Retinal pigment epithelial cell (primary cell): ENCODE results near the gene ATF5.
A peak's percentile ranks its signal among the peaks of the same experiment; 100 is the strongest.
"Not testable (repeated sequence)": the region's sequence is repeated elsewhere in the genome, so short reads cannot be mapped to it uniquely, and the experiment has no call there.

Source experiments
- DNase-seq: peaks from one replicate; pipeline ENCODE4 v3.0.0-alpha.2; 2010; ENCODE audit warnings: low read depth
- H3K4me3 ChIP-seq: 2 replicates; pipeline ENCODE4 v1.5.1; 2011; ENCODE audit warnings: mild to moderate bottlenecking, low read length, control low read depth, moderate library complexity
- CTCF ChIP-seq: conservative IDR thresholded peaks from 2 replicates; pipeline ENCODE4 v1.5.1; 2011; ENCODE audit warnings: low read depth, low read length, control low read depth, inconsistent platforms

The ATF5 gene

DNA sequence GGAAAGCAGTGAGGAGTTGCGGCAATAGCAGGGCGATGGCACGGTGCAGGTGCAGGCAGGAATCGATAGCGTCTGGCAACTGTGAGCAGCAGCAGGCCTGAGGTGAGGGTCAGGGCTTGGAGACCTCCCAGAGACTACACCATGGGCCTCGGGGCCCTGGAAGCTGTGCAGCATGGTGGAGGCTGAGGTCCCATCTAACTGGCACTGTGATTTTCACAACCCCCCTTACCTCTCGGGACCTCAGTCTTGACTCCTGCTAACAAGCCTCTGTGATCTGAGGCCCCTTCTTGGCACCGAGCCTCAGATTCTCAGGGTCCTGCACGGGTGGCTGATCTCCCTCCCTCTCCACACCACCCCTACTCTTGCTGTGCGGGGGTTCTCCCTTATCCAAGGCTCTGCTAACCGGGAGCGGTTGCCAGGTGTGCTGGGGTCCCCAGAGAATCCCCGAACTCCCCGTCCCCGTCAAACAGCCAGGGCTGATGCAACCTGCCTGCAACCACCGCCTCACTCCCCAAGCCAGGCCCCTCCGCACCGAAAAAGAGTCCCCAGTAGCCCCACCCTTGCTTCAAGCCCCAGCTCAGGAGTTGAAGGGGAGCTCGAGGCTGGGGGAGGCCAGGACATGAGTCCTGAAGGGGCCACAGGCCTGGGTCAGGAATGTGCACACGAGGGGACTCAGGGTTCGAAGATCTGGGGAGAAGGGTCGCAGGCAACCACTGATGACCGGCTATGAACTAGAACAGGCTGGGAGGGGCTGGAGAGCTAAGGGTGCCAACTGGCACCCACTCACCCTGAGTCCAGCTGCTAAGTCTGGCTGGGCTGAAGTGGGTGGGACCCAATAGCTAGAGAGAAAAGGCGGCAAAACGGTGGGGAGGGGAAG lies 4.8 kb upstream of the ATF5 start:
- DNase-seq = no peak
- no peak overlapping the region for H3K4me3 ChIP-seq
- no peak for TF ChIP-seq CTCF

- not testable (repeated sequence) for DNase-seq, H3K4me3 ChIP-seq
Measured at GRCh38 chr19:49924881-49925210, 4.2 kb upstream of the ATF5 start.

DNA sequence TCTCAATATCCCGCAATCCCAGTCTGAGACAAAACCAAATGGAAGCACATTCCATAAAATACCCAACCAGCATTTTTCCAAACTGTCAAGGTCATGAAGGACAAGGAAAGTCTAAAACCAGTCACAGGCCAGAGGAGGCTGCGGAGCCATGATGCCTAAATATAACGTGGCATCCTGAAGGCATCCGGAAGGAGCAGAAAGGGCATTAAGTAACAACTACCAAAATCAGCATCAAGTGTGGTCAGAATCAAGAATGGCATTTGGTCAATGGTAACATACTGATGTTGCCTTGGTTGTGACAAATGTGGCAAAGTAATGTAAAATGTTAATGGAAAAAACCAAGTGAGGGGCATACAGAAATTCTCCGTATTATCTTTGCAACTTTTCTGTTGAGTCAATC lies 3.5 kb upstream of the ATF5 start:
- H3K4me3 ChIP-seq = no peak overlapping the region
- TF ChIP-seq CTCF = no peak
- DNase-seq = no peak

- DNase-seq = no peak
- H3K4me3 ChIP-seq = no peak overlapping the region
- TF ChIP-seq CTCF = no peak
Measured at GRCh38 chr19:49926515-49926914, 2.5 kb upstream of the ATF5 start.

DNA sequence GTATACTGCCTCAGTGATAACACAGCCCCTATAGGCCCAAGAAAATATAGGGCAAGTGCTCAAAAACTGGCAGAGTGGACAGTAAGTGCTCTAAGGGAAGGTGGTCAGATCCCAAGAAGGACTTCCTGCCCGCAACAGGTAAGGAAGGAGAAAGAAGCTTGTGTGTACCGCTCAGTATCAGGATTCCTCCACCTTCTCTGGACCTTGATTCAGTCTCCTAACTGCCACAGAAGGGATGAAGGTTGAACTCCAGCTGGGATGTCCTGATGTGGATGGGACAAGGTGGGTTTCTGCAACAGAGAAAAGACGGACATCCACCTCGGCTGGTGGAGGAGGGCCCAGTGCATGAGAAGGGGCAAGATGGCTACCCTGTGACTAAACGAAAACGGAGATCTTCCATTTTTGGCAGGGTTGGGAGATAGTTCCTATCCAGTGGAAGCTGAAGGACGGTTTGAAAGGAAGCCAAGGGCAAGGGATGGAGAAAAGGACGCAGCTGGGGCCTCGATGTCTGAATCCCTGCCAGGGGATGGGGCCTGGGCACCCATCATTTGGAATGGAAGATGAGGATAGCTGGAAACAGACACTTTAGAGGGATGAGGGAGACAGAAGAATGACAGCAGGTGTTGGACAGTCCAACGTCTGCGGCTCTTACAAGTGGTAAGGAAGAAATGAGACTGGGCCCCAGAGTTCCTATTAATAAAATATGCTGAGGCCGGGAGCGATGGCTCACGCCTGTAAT lies 1.3 kb upstream of the ATF5 start:
- no peak for TF ChIP-seq CTCF
- H3K4me3 ChIP-seq = peak overlapping the region; percentile 6
- DNase-seq = no peak

DNA sequence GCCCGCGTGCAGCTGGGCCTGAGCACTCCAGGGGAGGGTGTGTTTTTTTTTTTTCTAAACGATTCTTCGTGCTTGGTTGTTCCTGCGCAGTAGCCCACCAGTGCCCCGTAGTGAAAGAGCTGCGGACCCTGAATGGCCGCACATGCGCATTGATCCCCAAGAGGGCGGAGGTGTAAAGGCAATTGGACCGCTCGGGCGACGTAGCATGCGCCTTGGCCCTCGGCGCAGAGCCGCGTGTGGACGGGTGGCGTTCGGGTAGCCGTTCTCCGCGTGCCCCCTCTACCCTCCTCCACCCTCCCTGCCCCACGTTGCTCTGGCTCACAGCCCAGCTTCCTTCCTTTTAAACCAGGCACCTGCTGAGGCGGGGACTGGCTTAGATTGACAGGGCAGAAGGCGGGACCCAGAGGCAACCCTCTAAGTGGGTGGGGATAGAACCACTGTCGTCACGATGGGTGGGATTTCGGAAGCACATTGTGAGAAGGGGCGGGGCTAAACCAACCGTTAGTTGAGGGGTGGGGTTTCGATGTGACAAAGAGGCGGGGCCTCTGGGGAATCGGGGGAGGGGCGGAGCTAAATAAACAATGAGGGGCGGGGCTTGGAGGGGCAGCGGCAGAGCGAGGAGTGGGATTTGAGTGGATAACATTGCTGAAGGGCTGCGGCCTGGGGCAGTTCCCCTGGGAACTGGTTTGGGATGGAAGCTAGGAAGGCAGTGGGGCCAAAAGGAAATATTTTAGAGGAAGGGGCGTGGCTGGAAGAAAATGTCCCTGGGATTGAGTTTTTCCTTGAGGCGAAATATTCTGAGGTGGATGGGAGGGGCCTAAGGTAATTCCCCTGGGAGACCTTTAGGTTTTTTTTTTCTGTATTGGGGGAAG lies 842 bp downstream of the ATF5 start:
- H3K4me3 ChIP-seq = peak overlapping the region; percentile 87
- TF ChIP-seq CTCF = no peak
- peak; percentile 93 for DNase-seq

- no peak for DNase-seq
- peak overlapping the region; percentile 87 for H3K4me3 ChIP-seq
- no peak for TF ChIP-seq CTCF
Measured at GRCh38 chr19:49930483-49931011, 1.5 kb downstream of the ATF5 start.
